GM19452 (cell line): ENCODE results near the gene MRPL10.
A peak's percentile ranks its signal among the peaks of the same experiment; 100 is the strongest.

Source experiments
- ATAC-seq: cut with Tn5 transposase; IDR thresholded peaks from one replicate; pipeline ENCODE4 v1.9.1; 2021; ENCODE audit not compliant: unreplicated experiment

Gene MRPL10

DNA sequence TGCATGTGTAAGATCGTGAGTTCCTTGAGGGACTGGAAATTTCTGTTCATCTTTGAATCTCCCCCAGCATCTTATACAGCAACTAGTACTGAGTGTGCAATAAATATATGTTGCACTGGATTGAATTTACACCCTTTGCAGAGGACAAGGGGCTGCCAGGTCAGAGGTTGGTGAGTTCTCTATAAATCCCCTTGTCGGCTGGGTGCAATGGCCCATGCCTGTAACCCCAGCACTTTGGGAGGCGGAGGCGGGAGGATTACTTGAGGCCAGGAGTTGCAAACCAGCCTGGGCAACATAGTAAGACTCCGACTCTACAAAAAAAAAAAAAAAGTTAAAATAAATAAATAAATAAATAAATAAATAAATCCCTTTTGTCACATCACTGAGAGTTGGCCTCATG lies 29.0 kb upstream of the MRPL10 start:
- no peak for ATAC-seq

DNA sequence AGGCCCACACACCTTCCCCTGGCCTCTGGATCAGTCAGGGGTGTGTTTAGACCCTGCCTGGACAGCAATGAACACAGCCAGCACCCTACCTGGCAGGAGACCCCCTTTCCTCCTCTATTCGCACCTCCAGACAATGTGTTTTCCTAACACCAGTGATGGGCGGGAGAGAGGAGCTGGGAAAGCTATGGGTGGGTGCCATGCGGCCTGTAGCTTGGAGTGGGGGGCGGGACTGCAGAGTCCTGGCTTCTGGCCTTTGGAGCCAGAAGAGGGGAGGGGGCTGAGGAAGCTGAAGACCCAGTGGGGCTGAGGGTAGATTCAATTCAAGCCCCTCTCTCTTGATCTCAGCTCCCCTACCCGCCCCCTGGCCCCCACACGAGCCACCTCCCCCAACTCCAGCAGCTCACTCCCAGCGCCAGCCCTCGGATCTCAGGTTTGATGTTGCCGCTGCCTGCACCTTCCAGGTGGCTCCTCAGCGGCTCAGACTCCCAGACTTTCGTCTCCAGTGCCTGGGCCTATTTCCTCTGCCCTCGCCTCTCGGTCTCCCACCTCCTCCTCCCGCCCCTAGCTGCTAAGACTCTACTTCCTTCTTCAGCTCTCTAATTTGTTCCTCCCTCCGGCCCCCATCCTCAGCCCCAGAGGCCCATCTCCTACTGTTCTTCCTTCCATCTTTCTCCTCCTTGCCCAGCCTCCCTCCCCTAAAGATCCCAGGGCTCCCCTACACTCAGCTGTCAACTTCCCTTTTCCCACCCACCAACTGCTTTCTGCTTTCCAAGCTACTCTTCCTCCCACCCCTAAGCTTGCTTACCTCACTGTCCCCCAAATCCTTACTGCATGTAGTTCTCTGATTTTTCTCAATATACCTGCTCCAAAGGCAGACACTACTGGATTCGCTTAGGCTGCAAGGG lies 26.5 kb upstream of the MRPL10 start:
- ATAC-seq: no peak

DNA sequence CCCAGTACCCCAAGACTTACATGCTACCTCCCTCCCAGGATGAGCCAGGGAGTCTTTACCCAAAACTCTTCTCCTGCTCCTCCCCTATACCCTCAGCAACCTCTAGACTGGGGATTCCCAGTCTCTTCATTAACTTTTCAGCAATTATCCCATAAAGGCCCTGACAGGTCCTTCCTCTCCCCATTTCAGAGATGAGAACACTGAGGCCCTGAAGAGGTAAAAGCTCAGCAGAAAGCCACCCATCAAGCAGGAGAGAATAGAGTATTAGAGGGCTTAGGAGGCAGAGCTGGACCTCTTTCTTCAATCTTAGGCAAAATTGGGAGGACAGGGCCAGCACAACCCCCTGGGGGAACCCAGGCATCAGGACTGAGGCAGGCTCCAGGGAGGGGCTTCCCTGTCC lies 25.5 kb upstream of the MRPL10 start:
- ATAC-seq: no peak

DNA sequence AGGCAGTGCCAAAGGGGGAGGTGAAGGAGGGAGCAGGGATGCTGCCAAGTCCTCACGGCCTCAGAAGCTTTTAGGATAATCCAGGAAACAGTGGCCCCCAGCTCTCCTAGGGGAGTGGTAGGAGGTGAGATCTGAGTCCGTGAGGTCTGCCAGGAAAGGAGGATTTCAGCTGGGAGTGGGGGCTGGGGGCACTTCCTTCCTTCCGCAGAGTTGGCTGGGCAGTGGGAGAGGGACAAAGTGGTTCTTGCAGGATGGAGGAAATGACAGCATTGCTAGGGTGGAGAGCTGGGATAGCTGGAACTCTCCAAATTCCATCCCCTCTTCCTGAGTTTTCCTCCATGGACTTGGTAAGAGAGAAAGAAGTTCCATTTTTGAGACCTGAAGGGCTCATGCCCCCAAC lies 24.4 kb upstream of the MRPL10 start:
- no peak for ATAC-seq

DNA sequence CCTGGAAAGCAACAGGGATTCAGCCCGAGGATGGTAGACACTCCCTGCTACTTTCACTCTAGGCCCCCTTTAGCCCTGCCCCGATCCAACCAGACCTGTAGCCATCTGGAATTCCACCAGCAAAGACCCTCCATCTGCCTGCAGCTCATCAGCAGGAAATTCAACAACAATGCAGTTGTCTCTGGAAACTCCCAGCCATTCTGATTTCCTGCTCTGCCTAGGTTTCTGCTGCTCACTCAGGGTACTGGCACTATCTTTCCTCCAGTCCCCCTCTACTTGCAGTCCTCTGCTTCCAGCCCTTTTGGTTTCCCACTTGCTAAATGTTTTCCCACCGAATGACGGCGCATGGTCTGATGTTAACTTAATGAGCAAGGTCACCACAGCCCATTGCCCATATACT lies 22.3 kb upstream of the MRPL10 start:
- ATAC-seq: no peak

DNA sequence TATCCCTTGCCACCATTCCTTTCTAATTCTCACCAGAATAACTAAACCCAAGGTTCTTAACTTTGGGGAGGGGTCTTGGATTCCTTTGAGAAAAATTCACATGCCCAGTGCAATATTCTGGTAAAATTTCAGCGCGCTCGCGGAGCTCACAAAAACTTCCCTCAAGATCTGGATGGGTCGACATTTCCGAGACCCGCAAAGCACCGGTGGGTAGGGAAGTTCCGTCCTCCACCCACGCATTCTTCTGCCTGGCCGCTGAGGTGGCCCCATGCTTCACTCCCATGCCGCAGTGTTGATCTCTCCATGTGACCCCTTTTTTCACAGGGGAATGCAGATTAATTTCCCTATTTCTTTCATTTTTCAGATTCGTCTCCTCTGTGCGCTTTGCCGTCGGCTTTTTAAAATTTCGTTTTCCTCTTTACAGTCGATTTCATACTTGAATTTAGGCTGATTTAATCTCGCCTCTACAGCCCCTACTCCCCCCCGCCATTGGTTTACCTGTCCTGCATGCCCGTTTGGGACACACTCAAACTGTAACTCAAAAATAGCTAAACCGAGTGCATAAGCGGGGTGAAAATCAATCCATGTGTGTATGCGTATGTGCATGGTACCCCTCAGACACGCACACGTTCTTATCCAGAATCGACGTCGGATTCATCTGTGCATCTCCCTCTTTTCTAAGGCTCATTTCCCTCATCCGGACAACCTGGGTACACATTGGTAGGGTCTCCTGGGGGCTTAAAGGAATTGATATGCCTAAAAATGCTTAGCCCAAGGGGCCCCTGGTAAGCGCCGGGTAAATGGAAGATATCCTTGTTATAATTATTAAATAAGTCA lies 21.0 kb upstream of the MRPL10 start:
- ATAC-seq: no peak

DNA sequence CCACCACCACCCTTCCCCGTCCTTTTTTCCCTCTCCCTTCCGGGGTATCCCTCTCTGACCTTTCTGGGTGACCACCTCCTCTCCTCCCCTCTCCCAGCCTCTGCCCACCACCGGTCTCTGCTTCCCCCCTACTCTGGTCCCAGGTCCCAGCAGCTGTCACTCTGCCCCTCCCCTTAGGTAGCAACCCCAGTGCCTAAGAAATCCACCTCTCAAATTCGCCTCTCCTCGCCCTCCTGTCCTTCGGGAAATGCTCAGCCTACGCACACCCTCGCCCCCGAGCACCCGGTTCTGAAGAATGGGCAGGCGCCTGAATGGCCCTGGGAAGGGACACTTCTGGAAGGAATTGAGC lies 20.4 kb upstream of the MRPL10 start:
- no peak for ATAC-seq

DNA sequence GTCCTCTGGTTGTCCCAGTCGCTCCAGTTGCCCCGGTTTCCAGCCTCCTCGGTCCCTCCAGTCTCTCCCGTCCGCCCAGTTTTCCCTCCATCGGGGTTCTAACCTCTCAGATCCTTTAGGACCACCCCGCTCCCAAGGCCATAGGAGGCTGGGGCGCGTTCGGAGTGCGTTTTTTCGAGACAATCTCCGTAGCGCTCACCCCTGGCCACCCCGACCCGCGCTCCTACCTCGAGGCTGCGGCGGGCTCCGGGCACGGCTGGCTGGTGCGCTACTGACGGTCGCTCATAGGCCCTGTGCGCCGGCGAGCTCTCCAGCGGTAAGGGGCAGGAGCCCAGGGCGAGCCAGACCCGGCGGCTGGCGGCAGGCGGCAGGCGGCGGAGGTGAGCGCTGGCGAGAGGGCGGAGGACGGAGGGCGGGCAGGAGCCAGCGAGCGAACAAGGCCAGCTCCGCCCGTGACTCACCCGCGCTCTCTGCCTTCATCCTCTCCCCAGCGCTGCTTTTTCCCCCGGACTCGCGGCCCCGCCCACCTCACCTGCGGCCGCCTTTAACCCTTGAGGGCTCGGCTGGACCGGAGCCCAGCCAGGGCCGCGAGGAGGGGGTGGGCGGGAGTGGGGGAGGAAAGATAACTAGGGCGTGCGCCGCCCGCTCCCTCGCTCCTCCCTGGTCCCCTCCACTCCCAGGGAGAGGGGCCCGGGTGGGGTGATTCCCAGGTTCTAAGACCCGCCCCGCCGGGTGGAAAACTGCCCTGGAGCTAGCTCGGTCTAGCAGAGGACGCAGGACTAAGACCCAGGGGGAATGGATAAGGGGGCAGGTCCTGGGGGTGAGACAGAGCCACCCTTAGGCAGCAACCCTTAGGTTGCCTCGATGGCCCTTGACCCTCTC lies 19.6 kb upstream of the MRPL10 start, which contains the start of gene SP6:
SP6 (minus strand) TSS at position 472 of the 882 bp plus-strand sequence. CDS start 2,734 bp downstream, outside the sequence.
- ATAC-seq: no peak

DNA sequence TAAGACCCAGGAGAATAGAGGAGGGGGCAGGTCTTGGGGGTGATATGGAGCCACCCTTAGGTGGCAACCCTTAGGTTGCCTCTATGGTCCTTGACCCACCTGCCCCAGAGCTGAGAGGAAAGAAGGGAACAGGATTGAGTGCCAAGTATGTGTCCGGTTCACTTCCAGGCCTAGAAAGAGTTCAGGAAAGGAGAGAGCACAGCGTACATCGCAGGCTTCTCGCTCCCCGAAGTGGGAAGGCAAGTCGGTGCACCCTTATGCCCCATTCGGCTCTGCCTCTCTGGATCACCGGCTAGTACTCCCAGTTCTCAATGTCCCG lies 19.0 kb upstream of the MRPL10 start:
- no peak for ATAC-seq

DNA sequence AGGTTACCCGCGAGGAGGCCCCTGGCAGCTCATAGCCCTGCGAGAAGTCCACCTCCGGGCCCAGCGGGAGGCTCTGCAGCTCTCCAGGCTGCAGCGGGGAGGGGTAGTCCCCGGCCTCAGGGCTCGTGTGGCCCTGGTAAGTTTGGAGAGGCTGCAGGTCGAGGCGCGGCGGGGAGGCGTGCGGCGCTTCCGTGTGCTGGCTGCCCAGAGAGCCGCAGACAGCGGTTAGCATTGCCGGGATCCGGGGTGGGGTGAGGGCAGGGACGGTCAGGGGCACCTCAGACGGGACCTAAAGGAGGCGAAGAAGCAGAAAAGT lies 16.8 kb upstream of the MRPL10 start:
- no peak for ATAC-seq

DNA sequence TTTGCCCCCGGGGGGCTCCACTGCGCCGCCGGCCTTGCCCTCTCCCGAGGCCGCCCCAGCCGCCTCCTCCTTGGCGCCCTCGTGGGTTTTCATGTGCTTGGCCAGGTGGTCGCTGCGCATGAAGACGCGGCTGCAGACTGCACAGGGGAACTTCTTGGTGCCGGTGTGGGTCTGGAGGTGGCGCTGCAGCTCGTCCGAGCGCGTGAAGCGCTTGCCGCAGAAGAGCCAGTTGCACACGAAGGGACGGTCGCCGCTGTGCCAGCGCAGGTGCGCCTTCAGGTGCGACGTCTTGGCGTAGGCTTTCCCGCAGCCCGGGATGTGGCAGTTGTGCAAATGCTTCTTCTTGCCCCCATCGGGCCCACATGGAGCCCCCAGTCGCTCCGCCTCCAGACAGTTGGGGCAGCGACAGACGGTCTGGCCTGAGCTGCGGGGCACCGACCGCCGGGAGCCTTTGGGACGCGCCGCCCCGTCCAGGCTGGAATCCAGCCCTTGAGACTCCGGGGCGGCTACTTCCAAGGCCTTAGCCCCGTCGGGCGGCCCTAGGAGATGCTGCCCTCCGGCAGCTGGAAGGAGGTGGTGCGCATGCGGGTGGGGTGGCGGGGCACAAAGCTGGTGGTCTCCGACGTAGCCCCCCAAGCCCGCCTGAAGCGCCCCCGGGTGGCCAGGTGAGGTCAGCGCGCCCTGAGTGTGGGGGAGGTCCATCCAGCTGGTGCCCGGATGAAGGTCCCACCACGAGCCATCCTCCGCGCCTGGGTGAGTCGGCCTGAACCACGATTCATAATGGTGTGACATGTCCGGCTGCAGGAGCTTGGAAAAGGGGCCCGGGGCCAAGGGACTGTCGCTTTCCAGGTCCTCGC lies 16.2 kb upstream of the MRPL10 start:
- no peak for ATAC-seq

DNA sequence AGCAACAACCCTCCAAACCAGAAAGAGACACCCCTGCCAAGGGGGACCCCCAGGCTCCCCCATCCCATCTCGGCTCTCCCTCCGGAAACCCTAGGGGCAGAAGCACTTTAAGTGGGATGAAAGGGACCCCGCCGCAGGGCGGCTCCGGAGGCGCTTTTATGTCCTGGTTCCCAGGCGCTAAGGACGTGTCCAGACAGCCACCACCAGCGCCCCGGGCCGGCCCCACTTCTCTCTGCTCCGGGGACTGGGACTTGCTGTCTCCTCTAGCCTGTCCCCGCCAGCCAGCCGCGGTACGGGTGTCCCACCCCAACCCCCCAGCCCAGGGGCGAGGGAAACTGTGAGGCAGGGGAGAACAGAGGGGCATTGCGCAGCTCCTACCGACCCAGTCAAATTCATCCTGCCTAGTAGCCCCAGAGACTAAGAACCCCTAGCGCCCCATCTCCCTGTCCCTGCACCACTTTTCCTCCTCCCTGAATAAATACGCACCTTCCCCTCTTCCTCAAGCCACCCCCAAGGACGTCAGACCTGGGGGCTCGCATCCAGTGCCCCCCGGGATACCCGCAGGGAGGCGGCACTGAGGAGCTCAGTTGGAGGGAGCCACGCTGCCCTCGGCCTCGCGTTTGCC lies 15.5 kb upstream of the MRPL10 start:
- ATAC-seq: no peak

DNA sequence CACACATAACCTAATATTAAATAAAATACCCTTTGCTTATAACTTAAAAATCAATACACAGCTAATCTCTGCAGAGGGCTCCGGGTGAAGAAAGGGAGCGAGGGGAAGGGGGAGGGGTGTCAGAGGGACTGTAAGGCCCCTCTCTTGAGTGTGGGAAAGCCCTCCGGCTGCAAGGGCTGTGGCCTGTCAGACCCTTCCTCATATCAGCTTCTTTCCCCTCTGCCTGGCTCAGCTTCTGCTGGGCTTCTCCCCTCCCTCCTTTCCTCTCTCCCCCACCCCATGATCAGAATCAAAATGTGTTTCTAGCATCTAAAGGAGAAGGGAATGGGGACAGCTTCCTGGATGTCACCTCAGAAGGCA lies 14.4 kb upstream of the MRPL10 start:
- no peak for ATAC-seq

DNA sequence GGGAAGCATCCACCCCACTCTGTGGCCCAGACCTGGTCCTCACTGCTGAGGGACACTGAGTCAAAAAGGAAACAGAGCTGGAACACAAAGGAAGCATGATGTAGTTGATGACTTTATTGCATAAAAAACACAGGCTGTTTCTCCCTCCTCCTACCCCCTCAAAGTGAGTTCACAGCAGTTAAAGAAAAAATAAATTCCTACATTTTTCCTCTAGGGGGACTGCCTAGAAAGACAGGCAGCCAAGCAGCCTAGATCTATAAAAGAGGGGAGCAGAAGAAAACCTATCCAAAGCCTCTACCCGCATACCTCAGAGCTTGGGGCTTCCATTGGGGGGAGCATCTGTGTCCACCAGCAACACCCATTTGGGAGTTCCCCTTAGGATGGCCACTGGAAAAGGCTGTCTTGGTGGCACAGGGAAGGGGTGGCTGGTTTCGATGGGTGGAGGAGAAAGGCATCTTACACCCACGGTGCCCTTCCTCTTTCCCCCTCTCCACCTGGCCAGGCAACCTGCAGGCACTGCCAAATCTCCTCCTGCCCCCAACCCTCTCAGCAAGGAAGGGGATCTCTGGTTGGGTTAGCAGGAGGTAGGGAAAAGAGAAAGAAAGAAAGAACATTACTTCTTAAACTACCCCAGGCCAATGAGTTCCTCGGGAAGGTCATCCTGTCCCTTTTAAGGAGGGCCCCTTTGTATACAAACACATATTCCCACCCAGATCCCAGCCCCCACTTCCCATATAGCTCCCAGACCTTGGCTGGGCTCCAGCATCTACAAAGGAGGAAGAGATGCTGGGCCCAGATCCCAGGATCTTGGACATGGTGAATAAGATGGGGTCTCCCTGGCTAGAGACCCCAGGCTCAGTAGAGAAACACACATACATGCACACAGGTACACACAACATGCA lies 13.7 kb upstream of the MRPL10 start:
- ATAC-seq: no peak

DNA sequence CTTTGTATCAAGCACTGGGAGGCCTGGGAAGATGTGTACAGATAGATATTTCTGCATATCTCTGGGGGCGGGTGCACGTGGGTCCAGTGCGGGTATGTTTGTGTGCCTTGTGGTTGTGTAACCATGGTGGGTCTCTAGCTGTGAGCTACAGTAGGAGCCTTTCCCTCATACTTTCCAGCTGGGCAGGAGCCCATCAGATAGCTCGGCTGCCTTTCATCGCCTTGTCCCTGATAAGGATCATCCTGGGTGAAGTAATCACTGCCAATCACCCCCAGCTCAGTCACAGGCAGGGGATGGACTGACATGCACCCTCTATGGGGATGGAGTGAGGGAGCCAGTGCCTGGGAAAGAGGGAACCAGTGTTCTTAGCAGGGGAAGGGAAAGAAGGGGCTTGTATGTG lies 12.9 kb upstream of the MRPL10 start:
- no peak for ATAC-seq

DNA sequence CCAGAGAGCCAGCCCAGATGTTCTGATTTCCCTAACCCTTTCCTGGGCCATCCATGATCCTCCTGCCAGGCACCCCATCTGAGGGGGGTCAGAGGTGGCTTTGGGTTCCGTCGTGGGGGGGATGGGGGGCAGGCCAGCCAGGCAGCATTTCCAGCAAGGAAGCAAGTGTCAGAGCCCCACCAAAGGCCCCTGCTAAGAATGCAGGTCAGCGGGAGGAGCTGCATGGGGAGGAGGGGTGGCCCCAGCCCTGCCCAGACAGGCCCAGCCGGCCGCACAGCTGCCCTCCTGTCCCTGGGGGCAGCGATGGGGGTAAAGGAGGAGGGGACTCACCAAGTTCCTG lies 12.0 kb upstream of the MRPL10 start:
- ATAC-seq: no peak

DNA sequence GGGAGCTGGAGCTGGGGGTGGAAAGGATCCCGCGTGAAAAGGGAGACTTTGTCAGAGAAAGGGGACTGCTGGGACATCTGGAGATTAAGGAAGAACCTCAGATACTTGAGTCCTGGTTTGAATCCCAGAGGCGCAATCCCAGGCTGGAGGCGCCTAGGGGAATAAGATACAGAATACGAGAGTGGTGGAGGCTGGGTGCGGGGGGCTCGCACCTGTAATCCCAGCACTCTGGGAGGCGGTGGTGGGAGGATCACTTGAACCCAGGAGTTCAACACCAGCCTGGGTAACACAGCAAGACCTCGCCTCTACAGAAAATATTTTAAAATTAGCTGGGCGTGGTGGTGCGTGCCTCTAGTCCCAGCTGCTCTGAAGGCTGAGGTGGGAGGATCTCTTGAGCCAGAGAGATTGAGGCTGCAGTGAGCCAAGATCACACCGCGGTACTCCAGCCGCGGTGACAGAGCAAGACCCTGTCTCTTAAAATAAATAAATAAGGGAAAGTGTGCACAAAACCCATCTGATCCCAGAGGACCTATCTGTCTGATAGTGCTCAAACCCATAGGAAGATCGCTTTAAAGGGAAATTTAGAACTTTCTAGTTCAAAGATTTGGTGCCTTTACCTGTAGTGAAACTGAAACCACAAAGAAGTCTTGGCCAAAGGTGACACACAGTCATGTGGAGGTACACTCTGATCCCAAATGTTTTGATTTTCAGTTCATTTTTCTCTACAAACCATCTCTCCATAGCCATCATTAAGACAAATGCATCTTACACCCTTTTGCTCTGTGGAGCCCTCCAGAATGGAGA lies 10.3 kb upstream of the MRPL10 start:
- no peak for ATAC-seq

DNA sequence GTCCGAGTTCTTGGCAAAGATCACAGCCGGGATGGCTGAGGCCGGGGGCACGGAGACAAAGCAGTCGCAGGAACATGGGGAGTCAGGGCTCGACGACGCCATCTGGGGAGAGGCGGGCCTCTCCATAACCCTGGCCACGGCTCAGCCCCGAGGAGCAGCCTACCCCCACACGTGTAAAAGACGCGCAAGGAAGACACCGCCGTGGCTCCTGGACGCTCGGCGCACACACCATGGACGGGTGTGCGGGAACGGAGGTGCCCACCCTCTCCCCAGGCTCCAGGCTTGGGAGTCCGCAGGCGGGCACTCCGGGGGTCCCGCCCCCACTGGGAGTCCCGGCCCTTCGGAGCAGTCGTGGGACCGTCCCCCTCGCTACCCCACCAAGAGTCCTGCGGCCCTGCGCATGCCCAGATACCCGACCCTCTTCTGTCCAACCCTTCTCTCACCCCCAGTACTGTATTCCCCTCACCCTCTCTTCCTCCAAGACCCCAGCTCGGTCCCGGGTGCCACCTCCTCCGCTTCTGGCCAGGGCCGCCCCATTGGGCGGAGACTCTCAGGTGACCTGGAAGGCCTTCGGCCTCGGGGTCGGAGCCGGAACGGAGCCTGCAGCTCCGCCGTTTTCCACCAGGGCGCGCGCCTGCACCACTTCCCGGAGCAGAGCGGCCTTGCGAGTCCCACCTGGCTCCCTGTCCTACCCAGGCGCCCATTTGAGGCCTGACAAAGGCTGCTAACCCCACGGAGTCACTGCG lies 9.6 kb upstream of the MRPL10 start, which contains the start of gene SCRN2:
SCRN2 (minus strand) TSS at position 532 of the 746 bp plus-strand sequence; CDS start at position 102, 430 bp downstream.
- ATAC-seq: peak; percentile 81
